ENCODE measurements around the gene ADISSP. TPM values are rescaled to one million over a fixed set of nuclear protein-coding genes. Genes with fewer than 3 reads are reported as not detected.
A peak's percentile ranks its signal among the peaks of the same experiment; 100 is the strongest.

ADISSP gene
- total RNA-seq, 1 experiment from 2014 or later: 99.4 TPM

DNA sequence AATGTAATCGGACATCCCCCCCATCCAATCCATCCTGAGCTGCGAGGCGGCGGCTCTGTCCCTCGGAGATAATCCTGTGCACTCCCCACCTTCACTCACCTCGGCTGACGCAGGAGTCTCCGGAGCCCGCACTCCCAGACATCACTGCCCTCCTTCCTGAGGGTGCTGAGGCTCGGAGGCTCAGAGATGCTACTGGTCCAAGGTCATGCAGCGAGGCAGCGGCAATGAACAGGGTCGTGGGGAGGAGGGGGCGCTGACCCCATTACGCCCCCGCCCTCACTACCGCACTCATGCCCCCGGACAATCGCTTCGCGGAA is 485 bp downstream of the ADISSP start:
- TF ChIP-seq SRF (IDR thresholded peaks at IDR 0.05; ENCODE audit: low read depth) (no peak), ATF3 (IDR thresholded peaks at IDR 0.05) (no peak), EGR1 (IDR thresholded peaks at IDR 0.05; ENCODE audit: low read depth) (no peak), EZH2phosphoT487 (IDR thresholded peaks at IDR 0.05; ENCODE audit: borderline replicate concordance) (no peak), CBX3 (IDR thresholded peaks at IDR 0.05; ENCODE audit: low read depth) (no peak), RAD21 (IDR thresholded peaks at IDR 0.05; ENCODE audit: low read depth) (no peak), ZBTB33 (IDR thresholded peaks at IDR 0.05; ENCODE audit: extremely low read depth, insufficient replicate concordance, low read length) (no peak), EZH2 (IDR thresholded peaks at IDR 0.05) (no peak), ZFX (IDR thresholded peaks at IDR 0.05) (no peak), POLR2A (IDR thresholded peaks at IDR 0.05; ENCODE audit: borderline replicate concordance, extremely low read depth, insufficient read depth, insufficient read length) (no peak), POLR2AphosphoS5 (IDR thresholded peaks at IDR 0.05; ENCODE audit: low read depth, low read length) (no peak), SIN3A (IDR thresholded peaks at IDR 0.05; ENCODE audit: low read depth) (no peak), ZNF274 (IDR thresholded peaks at IDR 0.05; ENCODE audit: low read depth, low read length) (no peak)
- H2AFZ ChIP-seq (ENCODE audit: low read depth, low read length, poor library complexity, severe bottlenecking): no peak overlapping the region
- no peak for DNase-seq (ENCODE audit: low read depth, low spot score)
- peak overlapping the region; percentile 86 for H3K9ac ChIP-seq (ENCODE audit: low read length)
- H4K20me1 ChIP-seq (ENCODE audit: insufficient read depth): no peaks in the 10 kb centered on the region
- no peaks in the 10 kb centered on the region for H3K9me3 ChIP-seq (ENCODE audit: control insufficient read depth in 1 of 2, insufficient read depth in 1 of 2, low read depth in 1 of 2, low read length in 2 of 2)
- intact Hi-C loops (cut with micrococcal nuclease): loop anchor here (5.0 kb wide), 1 partner anchor 205 kb away; no protein-coding TSS in a partner anchor
- ChIA-PET CTCF (interaction anchor here (1.1 to 2.6 kb wide), 10 partner anchors 14 to 203 kb away, joined by 3 to 23 read pairs (median 10); partner anchors contain the start of genes AP5S1, CENPB and SPEF1), POLR2A (interaction anchor here (0.8 to 1.0 kb wide), 3 partner anchors 10 to 54 kb away, joined by 3 to 5 read pairs (median 3); partner anchors contain the start of gene SPEF1), RAD21 (ENCODE audit: low non-redundant PET in 1 of 2, low total read pairs in 2 of 2, uncharacterized antibody in 2 of 2, unreplicated experiment in 2 of 2) (interaction anchor here in 1 of 2 experiments (0.6 to 1.0 kb wide), 2 partner anchors 14 to 78 kb away, joined by 3 to 4 read pairs; partner anchors contain the start of gene SPEF1)
- peaks cover 0 to 6% of the 10 kb centered on the region in 2 experiments; a peak in 1 of 4 replicates for H3K36me3 ChIP-seq (ENCODE audit: control insufficient read depth in 1 of 2, insufficient read depth in 2 of 2, low read length in 2 of 2)
- peak overlapping the region; percentile 84 to 91 for H3K4me3 ChIP-seq (replicated peaks in 1 of 2; ENCODE audit: low read depth in 1 of 2, low read length in 2 of 2)
- H3K9me2 ChIP-seq (ENCODE audit: insufficient read depth): no peaks in the 10 kb centered on the region
- no peak for ATAC-seq
- H3K79me2 ChIP-seq (ENCODE audit: insufficient read depth, low read length): peaks cover 47% of the 10 kb centered on the region
- peak overlapping the region; percentile 65 for H3K27ac ChIP-seq (ENCODE audit: low read depth, low read length)
- H3K27me3 ChIP-seq (ENCODE audit: insufficient read depth, low read length): no peaks in the 10 kb centered on the region
- peaks cover 12 to 36% of the 10 kb centered on the region in 2 experiments for H3K4me1 ChIP-seq (ENCODE audit: control insufficient read depth in 1 of 2, insufficient read depth in 2 of 2, low read length in 2 of 2)
- no TSS peak for BruUV-seq (replicated peaks)
- peak overlapping the region; percentile 90 for H3K4me2 ChIP-seq (ENCODE audit: low read length)

Data from HCT116 (cell line).